NCI-H748 treated with DMSO at 0.1 percent for 48 hours (cell line): ENCODE measurements around the gene ZBTB33.

ENCODE experiments used
- DNase-seq: peaks from one replicate; lab custom pipeline; 2025; lab: John Stamatoyannopoulos, UW

The ZBTB33 gene

GRCh38 chrX:120250522-120251271 lies at the start of gene ZBTB33:
Gene ZBTB33, plus strand, starts transcription at chrX:120250812. Its CDS starts 2,604 bp downstream, at chrX:120253416.
- peak; percentile 93 for DNase-seq

- no peak for DNase-seq
Observed at GRCh38 chrX:120200851-120201250, 49.8 kb upstream of the ZBTB33 start.

- no peak for DNase-seq
Observed at GRCh38 chrX:120205816-120206753, 44.5 kb upstream of the ZBTB33 start.

- DNase-seq, result no peak
Observed at GRCh38 chrX:120207009-120207605, 43.5 kb upstream of the ZBTB33 start.

- peak; percentile 45 for DNase-seq
Observed at GRCh38 chrX:120213438-120214265, 37.0 kb upstream of the ZBTB33 start.

GRCh38 chrX:120223374-120223773 lies 27.2 kb upstream of the ZBTB33 start:
- DNase-seq, result no peak

- no peak for DNase-seq
Observed at GRCh38 chrX:120224388-120224787, 26.2 kb upstream of the ZBTB33 start.

- no peak for DNase-seq
Observed at GRCh38 chrX:120228187-120228908, 22.3 kb upstream of the ZBTB33 start.

GRCh38 chrX:120235284-120235683 lies 15.3 kb upstream of the ZBTB33 start:
- DNase-seq, result no peak

GRCh38 chrX:120236687-120237479 lies 13.7 kb upstream of the ZBTB33 start:
- DNase-seq, result no peak

GRCh38 chrX:120238933-120239332 lies 11.7 kb upstream of the ZBTB33 start:
- DNase-seq, result no peak

- no peak for DNase-seq
Observed at GRCh38 chrX:120242813-120243212, 7.8 kb upstream of the ZBTB33 start.

GRCh38 chrX:120244395-120244734 lies 6.2 kb upstream of the ZBTB33 start:
- no peak for DNase-seq

- DNase-seq, result peak; percentile 78
Observed at GRCh38 chrX:120244735-120245498, 5.7 kb upstream of the ZBTB33 start.

- DNase-seq, result peak; percentile 11
Observed at GRCh38 chrX:120251471-120252011, 929 bp downstream of the ZBTB33 start.

GRCh38 chrX:120253784-120254183 lies 3.2 kb downstream of the ZBTB33 start:
- DNase-seq, result no peak

GRCh38 chrX:120260369-120260768 lies 9.8 kb downstream of the ZBTB33 start:
- no peak for DNase-seq

- no peak for DNase-seq
Observed at GRCh38 chrX:120262859-120263708, 12.5 kb downstream of the ZBTB33 start.
